Dermis microvascular lymphatic vessel endothelial cell (primary cell): Measurements from ENCODE around the gene CPT1A. TPM values are rescaled to one million over a fixed set of nuclear protein-coding genes. Genes with fewer than 3 reads are reported as not detected.
"Not testable (repeated sequence)": the region's sequence is repeated elsewhere in the genome, so short reads cannot be mapped to it uniquely, and the experiment has no call there.

Experiments
- DNase-seq, 2 donors: peaks; one replicate each; pipeline versions ENCODE4 v3.0.0 to v3.0.0-alpha.2; 2010; ENCODE audit warnings: low read depth in 2 of 2
- total RNA-seq: library from RNA; depleted of rRNA; stranded (reverse); fragments of >200 nt; gene quantifications from 2 replicates; pipeline ENCODE4 v1.2.1, GENCODE V29; 2014

The CPT1A gene
- 68.3 and 127 TPM in 2 replicates for total RNA-seq

DNA sequence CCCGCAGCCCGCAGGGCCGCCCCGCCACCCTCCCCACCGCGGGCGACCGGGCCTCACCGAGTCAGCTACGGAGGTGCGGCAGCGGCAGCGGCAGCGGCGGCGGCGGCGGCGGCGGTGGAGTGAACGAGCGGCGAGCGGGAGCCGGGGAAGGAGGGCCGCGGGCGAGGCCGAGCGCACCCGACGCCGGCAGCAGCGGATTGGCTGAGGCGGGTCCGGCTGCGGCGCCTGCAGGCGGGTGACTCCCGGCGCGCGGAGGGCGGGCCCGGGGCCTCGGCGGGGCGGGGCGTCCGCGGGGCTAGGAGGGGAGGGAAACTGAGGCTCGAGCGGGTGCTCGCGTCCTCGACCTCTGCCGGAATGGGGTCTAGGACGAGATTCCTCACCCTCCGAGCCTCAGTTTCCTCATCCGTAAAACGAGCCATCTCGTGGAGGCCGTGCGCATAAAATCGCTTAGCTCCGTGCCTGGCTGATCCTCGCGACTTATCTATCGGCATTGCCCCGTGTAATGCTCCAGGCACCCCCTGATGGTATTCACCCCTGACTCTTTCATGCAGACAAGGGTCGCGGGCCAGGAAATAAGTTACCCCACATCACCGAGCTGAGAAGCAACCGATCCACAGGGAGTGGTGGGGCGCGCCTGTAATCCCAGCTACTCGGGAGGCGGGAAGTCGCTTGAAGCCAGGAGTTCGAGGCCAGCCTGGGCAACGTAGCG, at the start of gene CPT1A:
Gene CPT1A, minus strand, starts transcription at position 199 of the 709 bp plus-strand sequence. CDS start 26,442 bp downstream, outside the sequence.
- peak; percentile 35 to 80 for DNase-seq

DNA sequence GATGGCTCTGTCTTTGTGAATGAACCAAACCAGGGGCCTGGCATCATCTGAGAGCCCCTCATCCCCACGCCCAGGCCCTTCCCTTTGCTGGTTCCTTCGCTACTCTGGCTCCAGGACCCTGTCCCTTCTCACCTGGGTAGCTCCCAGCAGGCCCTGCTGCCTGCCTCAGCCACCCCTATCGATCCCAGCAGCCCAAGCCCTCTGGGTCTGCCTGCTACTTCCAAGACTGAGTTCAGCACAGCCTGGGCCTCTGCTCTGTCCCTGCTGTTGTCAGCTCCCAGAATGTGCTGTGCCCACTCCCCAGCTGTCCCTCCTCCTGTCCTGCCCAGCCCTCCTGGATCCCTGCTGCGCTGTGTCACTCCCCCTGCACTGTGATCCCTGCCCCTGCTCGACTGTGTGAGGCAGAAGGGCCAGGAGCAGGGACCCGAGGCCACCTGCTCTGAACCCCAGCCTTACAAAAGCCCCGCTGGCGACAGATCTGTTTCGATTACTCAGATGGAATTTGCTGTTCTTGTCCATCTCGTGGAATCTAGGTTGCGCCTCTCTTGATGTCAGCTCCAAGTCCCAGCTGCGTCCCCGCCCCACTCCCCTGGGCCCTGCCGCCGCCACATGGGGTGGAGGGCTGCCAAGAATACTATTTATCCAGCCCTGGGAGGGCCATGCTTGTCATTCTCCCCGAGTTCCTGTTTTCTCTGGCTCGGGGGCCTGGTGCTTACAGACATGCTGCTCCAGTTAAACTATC, 48.9 kb upstream of the CPT1A start:
- DNase-seq: peak; percentile 93 to 98

DNA sequence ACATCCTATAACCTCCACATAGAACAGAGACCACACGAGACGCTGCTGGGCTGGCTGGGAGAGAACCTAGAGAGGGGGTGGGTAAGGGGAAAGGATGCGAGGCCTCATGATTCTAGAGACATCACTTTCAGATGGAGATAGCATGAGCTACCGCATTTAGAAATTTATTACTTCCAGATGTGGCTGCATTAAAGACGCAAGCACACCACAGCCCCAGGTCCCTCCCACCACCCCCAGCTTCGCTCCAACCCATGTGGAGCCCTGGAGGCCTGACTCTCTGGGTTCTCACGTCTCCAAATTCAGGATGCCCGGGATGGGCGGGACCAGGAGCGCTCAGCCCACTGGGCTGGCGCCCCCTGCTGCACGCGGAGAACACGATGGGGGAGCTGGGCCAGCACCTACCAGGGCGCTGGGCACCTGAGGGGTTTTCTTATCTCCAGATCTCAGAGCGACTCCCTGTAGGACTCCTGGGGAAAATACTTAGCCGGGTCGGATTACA, 48.3 kb upstream of the CPT1A start:
- DNase-seq: peak in 1 of 2 donors; percentile 35

DNA sequence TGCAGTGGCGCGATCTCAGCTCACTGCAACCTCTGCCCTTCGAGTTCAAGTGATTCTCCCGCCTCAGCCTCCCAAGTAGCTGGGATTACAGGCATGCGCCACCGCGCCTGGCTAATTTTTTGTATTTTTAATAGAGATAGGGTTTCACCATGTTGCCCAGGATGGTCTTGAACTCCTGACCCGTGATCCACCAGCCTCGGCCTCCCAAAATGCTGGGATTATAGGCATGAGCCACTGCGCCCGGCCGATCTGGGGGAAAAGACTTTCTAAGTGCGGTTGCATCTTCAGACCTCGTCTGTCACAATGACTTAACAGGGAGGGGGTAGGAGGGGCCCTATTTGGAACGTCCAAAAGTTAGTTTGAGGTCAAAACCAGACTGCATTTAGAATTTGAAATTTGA, 43.1 kb upstream of the CPT1A start:
- DNase-seq: not testable (repeated sequence)

- no peak for DNase-seq
Measured at GRCh38 chr11:68882391-68882790, 40.7 kb upstream of the CPT1A start.

DNA sequence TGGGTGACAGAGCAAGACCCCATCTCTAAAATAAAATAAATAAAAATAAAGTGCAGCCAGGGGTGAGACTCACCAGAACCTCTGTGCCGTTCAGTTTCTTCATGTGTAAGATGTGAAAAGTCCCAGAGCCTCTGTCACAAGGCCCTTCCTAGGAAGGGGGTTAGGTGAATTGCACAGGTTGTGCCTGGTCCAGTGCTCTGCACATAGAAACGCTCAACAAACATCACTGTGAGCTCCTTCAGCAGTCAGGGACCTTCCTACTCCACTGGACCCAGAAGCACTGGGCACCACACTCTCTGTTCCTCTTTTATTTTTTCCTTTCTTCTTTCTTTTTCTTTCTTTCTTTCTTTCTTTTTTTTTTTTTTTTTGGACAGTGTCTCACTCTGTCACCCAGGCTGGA, 39.6 kb upstream of the CPT1A start:
- DNase-seq: no peak

GRCh38 chr11:68880851-68881250, 39.1 kb upstream of the CPT1A start:
- no peak for DNase-seq

DNA sequence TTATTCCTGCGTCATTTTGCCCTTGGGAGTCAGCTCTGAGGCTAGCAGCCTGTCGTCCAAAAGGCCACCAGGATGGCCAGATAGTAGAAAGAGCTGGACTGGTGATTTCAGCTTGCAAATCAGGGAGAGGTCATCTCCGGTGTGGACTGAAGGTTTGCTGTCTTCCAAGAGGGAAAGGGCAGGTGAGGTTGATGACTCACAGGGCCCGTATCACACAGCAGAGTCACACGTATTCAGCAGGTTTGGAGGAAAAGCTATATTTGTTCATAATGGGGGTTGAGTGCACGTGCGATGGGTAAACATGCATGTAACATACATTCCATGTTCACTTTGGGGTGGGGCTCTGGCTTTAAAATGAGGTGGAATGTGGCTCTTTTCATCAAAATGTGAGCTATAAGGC, 36.3 kb upstream of the CPT1A start:
- peak; percentile 46 to 59 for DNase-seq

DNA sequence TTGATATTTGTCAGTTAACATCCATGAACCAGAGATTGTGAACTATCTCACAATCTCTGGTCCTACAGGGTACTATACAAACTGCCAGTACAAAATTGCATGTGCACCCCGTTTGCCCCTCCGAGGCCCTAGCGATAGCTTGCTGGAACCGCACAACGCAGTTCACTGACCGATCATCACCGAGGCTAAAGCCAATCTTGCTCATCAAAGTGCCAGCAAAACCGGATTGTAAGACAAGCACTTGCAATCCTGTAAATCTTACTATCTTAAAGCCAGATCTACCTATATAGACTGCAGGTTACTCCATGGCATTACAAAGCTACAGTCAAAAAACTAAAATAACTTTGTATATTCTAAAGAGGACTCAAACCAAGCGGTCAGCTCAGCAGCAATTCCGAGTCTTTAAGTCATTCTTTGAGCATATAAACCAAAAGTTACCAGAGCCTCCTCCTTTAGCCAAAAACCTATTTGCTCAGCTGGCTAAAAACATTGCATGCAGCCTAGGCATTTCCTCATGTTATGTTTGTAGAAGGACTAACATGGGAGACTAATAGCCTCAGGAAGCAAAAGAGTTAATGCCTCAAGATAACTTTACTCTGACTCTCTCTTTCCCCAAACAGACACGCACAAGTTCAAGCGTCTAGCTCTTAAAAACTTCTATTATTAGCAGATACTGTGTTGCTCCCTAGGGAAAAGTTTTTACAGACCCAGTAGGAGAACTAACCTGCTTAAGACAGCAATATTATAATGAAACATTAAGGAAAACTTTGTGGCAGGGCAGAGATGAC, 30.7 kb upstream of the CPT1A start:
- DNase-seq: peak in 1 of 2 donors; percentile 76

DNA sequence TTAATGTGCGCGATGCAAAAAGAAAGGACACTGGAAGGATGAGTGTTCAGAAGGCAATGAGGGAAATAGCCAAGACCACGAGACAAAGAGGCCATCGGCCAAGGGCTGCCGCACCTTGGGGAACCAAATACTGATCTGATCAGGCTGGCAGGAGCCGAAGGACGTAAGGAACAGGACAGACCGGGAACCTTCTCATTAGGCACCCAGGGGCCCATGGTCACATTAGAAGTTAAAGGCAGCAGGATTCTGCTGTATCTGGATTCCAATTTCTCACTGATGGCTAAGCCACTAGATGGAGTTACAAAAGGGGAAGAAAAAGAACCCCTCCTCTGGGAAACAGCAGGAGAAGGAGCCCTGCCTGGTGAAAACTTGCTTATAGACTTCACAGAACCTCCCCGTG, 28.8 kb upstream of the CPT1A start:
- DNase-seq: peak in 1 of 2 donors; percentile 33

DNA sequence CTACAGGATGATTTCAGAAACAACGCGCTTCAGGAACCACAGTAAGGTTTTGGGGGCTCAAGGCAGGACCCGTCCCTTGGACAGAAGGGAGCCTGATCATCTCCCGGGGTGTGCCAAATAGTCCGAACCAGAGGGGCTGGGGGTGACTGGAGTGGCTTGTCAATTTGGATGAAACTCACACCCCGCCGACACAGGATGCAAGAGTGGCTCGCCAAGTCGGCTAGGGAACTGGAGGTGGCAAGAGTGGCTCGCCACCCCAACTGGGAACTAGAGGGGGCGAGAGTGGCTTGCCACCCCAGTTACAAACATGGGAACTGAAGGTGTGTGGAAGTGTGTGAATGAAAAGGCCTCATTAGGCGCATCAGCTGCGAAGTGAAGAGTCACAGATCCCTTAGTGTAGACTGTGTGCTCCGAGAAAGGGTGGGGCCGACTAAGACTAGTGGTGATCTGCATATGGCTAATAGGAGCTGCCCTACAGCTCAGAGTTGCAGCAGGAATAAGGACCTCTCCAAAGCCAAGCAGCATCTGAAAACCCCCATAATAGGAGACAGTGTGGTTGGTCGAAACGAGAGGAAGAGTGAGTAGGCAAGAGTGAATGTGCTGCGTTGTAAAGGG, 26.6 kb upstream of the CPT1A start:
- no peak for DNase-seq

GRCh38 chr11:68867066-68867465, 25.4 kb upstream of the CPT1A start:
- DNase-seq: no peak

- no peak for DNase-seq
Measured at GRCh38 chr11:68865241-68865640, 23.5 kb upstream of the CPT1A start.

GRCh38 chr11:68863553-68864265, 22.0 kb upstream of the CPT1A start:
- DNase-seq: no peak

DNA sequence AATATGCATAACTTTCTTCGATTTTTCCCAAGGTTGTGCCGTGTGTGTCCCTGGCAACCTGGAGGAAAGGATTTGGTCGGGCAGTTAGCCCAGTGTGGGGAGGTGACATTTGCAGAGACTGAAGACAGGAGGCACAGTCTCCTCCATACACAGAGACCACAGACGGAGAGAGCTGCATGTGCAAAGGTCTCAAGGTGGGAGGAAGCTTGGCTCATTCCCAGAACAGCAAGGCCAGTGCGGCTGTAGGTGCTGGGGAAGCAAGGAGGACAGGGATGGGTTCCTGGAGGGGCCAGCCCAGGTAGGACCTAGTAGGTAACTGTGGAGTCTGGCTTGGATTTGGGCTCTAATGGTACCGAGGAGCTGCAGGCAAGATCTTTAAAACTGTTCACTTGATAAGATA, 20.7 kb upstream of the CPT1A start:
- DNase-seq: no peak

GRCh38 chr11:68859123-68859522, 17.4 kb upstream of the CPT1A start:
- DNase-seq: no peak

DNA sequence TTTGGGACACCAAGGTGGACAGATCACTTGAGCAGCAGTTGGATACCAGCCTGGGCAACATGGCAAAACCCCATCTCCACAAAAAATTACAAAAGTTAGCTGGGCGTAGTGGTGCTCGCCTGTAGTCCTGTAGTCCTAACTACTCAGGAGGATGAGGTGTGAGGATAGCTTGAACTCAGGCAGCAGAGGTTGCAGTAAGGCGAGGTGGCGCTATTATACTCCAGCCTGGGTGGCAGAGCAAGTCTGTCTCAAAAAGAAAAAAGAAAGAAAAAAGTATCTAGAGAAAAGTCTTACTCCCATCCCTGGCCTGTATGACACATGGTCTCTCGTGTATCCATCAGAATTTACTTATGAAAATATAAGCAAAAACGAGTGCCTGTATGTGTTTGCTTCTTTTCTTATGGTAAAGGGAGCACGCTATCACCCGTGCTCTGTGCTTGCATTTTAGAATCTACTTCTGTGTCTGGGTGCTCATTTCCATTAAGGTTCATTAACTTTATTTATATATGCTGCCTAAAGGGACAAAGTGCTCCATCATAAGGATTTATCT, 15.4 kb upstream of the CPT1A start:
- DNase-seq: no peak

DNA sequence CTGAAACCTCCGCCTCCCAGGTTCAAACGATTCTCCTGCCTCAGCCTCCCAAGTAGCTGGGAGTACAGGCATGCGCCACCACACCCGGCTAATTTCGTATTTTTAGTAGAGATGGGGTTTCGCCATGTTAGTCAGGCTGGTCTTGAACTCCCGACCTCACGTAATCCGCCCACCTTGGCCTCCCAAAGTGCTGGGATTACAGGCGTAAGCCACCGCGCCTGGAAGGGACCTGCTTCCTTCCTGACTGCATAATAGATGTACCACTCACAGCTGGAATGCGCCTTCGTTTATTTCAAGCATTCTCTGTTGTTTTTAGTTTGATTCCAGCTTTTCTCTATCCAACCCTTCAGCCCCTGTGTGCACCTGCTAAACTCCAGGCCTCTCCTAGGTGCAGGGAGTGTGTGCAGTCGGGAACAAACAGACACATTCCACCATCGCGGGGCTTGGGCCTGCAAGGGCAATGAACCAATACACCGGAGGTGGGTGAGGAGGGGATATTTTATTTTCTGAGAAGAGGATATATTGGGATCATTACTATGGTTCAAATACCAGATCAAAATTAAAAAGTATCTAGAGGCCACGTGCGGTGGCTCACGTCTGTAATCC, 14.8 kb upstream of the CPT1A start:
- DNase-seq: not testable (repeated sequence)

DNA sequence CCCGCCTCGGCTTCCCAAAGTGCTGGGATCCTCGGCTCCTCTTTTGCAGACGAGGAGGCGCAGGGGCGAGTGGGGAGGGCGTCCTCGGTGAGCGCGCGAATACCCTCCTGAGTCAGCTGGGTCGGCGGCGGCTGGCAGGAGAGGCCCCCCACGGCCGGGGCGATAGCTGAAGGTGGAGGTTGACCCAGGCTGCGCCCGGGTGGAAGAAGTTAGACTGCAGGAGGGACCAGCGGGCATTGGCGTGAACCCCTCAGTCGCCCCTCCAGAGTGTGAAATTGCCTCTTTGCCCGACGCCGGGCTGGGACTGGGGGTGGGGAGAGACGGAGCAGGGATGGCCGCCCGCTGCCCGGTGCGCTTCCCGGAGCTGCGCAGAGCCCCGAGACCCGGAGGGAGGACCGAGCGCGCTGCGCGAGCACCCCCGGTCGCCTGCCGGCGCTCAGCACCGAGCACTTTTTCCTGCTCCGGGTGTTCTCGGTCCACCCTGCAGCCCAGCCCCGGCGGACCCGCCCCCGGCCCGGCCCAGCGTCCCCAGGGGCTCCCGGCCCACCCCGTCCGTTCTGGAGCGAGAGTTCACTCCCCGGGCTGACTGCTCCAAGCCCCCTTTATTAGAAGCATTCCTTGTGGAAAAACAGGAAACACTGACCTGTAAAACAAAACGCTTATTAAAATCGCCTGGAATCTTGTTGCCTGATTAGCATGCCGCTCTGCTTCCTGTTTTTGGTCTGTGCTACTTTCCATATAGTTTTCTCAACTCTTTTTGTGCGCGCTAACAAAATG, 13.7 kb upstream of the CPT1A start:
- DNase-seq: peak; percentile 68 to 86
